Measurements from ENCODE around the gene PLA2G3. TPM values are rescaled to one million over a fixed set of nuclear protein-coding genes. Genes with fewer than 3 reads are reported as not detected.

The PLA2G3 gene
- total RNA-seq, 1 experiment from 2014 or later = 18.3 TPM

- TF ChIP-seq ETV6 (CRISPR knock-in tag; IDR thresholded peaks at IDR 0.05) (peak; percentile 83), MXD4 (CRISPR knock-in tag; IDR thresholded peaks at IDR 0.05; ENCODE audit: borderline replicate concordance) (no peak), PRDM15 (CRISPR knock-in tag; IDR thresholded peaks at IDR 0.05) (no peak), CBFB (CRISPR knock-in tag; IDR thresholded peaks at IDR 0.05; ENCODE audit: low read depth) (peak; percentile 37; the same call in 1 of the 2 replicates), HMGXB4 (CRISPR knock-in tag; IDR thresholded peaks at IDR 0.05) (peak; percentile 96), TCF7 (CRISPR knock-in tag; IDR thresholded peaks at IDR 0.05; ENCODE audit: low read depth) (no peak)
Observed at GRCh38 chr22:31084811-31085492, 55.4 kb downstream of the PLA2G3 start (continued).

Small RNA genes lying within 50 kb of the gene (microRNA-seq; reads per million reads assigned to microRNA genes)
- gene MIR3928 (ENCODE audit: borderline number of aligned reads) = 1.4 reads per million

Other genes with a start within 250 kb of the PLA2G3 start
- gene MORC2, start 171.7 kb downstream of the PLA2G3 start, total RNA-seq (2021) = 49.6 to 62.3 TPM (median 54.3 TPM) in 3 replicates
- 94.8 to 105 TPM (median 96.2 TPM) in 3 replicates for gene TUG1, start 171.2 kb downstream of the PLA2G3 start, total RNA-seq (2021)
- 28.1 to 34.5 TPM (median 32.8 TPM) in 3 replicates for gene SMTN, start 59.2 kb downstream of the PLA2G3 start, total RNA-seq (2021)
- gene SELENOM, start 32.9 kb downstream of the PLA2G3 start, total RNA-seq (2021) = 16.3 to 24.6 TPM (median 22.6 TPM) in 3 replicates
- gene INPP5J, start 17.5 kb downstream of the PLA2G3 start, total RNA-seq (2021) = 6.2 to 9.0 TPM (median 7.7 TPM) in 3 replicates
- gene RNF185, start 19.7 kb upstream of the PLA2G3 start, total RNA-seq (2021) = 18.0 to 19.8 TPM (median 18.0 TPM) in 3 replicates
- 33.1 to 42.8 TPM (median 33.6 TPM) in 3 replicates for gene LIMK2, start 71.8 kb upstream of the PLA2G3 start, total RNA-seq (2021)
- gene PIK3IP1, start 152.0 kb upstream of the PLA2G3 start, total RNA-seq (2021) = 1.6 to 2.1 TPM (median 2.0 TPM) in 3 replicates
- 60.5 to 72.7 TPM (median 72.6 TPM) in 3 replicates for gene PATZ1, start 205.8 kb upstream of the PLA2G3 start, total RNA-seq (2021)

Measured in WTC11 (cell line).